ENCODE results near the gene ADGRV1.
"Not testable (repeated sequence)": the region's sequence is repeated elsewhere in the genome, so short reads cannot be mapped to it uniquely, and the experiment has no call there.

The ADGRV1 gene

DNA sequence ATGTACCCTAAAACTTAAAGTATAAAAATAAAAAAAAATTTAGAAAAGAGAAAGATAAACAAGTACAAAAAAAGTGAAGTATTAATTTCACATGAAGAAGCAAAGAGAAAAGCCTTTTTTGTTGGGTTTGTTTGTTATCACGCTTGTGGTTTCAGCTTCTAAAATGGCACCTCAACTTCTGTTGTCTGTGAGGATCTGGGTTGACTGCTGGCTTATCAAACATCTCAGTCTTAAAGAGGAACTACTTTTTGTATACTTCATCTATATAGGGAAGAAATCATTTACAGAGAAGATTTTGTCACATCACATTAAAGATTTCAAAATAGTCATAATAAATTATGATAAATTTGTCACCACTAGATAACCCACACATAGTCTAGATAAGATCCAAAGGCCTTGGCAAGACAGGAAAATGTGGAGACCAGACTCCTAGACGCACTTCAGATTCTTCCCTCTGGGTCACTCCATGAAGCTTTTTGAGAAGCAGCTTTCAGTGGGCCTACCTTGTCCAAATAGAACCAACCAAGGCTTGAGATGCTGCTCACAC is 8.8 kb upstream of the ADGRV1 start:
- DNase-seq = no peak

DNA sequence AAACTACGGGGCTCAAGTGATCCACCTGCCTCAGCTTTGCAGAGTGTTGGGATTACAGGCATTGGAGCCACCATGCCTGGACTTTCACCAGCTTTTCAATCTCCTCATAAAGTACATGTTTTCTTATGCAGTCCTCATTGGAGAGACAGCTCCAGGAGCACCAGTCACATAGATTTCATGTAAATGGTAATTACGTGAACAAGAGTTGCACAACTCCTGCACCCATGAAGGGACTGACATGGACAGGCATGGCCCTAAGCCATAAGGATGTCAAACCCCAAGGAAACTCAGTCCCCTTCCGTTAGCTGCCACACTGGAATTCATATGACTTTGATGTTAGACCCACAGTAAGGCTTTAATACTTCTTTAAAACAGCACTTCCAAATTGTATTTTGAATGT is 7.6 kb upstream of the ADGRV1 start:
- no peak for DNase-seq

DNA sequence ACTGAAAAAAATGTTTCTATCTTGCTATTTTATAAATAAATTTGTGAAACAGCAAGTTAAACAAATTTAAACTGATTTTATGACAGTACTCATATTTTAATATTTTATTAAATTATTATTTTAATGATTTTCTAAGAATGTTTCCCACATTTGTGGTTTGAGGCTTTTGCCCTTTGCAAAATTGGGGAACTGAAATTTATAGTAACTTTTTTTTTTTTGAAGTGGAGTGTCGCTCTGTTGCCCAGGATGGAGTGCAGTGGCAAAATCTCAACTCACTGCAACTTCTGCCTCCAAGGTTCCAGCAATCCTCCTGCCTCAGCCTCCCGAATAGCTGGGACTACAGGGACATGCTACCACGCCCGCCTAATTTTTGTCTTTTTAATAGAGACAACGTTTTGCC is 7.2 kb upstream of the ADGRV1 start:
- no peak for DNase-seq

DNA sequence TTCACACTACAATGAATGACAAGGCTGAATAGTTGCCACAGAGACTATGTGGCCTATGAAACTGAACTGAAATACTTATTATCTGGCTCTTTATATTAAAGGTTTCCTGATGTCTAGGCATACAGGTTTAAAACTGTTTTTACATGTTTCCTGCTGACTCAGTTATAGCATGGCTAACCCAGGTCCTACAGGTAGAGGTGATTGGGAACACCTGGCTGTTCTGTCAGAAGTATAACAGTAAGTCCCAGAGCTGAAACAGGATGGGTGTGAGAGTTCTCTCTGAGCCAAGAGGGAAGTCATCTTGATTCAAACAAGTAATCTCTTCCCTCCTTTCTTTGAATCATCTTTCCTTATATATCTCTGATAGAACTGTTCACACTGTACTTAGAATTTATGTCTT is 4.9 kb upstream of the ADGRV1 start:
- DNase-seq = no peak

DNA sequence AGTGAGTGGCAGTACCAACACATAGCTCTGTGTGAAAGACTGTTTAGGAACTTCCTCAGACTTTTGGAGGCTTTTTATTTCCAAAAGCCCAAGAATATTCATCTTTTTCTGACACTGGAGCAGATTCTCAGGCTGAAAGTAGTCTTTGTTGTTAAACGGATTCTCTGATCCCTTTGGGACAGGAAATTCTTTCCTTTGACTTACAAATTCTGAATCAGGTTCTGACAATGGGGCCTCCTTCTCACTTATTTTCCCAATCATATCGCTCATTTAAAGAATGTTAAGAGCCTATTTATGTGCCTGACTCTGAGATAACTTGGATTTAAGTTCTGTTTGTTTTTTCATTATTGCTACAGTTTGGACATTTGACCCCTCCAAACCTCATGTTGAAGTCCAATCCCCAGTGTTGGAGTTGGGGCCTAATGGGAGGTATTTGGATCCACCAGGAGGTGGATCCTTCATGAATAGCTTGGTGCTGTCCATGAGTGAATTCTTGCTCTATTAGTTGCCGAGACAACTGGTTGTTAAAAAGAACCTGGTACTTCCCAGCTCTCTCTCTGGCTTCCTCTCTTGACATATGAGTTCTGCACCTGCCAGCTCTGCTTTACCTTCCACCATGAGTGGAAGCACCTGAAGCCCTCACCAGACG is 4.1 kb upstream of the ADGRV1 start:
- DNase-seq = no peak

DNA sequence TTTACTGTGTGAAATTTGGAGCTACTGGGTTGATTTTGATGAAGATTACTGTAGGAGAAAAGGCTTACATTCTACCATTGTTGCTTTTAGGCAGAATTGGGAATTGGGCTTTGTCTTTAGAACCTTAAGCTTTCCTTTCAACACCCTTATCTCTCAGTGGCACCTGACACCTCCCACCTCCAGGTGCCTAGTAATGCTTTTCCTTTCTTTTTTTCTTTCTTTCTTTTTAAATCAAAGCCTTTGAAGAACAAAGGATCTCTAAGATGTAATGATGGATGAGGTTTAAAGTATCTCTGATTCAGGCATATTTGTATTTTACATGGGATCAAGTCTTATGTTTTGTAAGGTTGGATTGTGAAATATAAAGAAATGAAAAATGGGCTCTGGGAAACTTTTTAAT is 2.9 kb upstream of the ADGRV1 start:
- DNase-seq = no peak

DNA sequence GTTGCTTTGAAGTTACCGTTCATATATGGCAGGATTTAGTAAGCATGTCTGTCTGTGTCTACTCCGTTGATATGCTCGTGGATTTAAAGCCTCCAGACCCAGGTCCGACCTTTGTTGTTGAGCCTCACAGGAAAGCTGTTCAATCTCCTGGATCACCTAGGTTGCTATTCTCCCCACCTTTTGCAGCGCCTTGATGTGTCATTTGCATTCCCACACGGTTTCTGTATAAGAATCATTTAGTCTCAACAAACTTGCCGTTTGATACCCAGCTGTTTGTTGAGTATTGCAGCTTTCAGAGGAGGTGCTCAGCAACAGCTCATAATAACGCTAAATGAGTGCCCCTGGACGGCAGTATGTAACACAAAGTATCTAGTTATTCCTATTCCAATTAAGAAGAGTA is 1.2 kb upstream of the ADGRV1 start:
- DNase-seq = no peak

DNA sequence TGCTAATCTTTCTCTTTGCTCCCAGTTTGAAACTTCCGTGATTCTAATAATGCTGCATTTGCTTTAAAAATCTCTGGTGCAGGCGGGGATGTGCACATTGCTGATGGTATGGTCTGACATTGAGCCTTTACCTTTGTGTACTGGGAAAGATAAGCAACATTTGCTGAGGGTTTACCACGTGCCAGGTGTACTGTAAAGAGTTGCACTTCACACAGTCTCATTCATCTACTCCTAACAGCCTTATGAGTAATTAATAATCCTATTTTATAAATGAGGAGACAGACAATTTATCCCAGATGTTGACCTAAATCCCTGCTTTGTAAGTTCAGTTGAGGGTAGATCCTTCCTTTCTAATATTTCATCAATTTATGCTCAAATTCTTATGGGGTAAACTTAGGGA is 726 bp upstream of the ADGRV1 start:
- DNase-seq = no peak

DNA sequence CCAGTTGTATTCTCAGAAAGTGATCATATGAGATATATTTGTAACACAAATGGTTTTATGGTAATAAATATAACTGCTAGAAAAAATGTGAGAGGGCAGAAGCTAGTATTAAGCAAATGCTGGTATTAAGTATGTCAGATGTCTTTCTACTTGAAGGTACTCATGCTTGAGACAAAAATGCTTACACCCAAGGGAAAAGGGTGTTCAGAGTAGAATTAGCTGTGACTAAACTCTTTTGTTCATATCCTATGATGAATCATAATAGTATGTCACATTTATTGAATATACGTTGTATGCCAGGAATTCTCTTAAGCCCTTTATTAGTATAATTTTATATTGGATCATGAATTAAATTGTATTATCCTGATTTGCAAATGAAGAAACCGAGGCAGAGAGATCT is 2.2 kb downstream of the ADGRV1 start:
- DNase-seq = no peak

DNA sequence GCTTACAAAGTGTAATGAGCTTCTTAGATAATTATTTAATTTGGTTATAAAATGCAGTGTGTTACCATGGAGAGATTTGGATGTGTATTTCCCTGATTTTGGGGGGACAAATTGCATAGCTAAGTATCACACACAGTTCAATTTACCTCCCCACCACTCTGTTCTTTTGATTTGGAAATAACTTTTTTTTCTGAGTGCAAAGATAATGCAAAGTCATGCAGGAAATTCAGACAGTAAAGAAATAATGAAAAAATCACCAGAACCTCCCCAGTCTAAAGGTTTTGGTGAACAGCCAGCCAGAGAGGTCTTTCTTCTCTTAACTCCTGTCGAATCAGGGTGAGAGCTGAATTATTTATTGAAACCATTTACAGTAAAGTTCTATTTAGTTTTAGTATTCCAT is 3.2 kb downstream of the ADGRV1 start:
- no peak for DNase-seq

DNA sequence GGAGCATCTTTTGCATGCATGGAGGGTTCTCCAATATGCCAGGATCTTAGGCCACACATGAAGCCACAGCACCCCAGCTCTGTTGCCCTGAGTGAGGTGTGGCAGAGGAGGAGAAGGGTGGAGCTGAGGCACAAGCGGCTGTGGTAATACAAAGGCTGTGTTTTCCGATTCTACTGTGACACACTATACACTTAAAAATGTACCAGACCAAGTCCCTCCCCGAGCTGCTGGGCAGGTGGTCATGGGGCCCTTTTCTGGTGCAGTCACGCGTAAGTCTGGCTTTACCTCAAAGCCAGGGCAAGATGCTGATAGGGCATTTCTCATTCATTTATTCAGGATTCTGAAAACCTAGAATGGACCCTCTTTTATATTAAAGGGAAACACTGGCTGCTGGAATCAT is 3.7 kb downstream of the ADGRV1 start:
- DNase-seq = no peak

DNA sequence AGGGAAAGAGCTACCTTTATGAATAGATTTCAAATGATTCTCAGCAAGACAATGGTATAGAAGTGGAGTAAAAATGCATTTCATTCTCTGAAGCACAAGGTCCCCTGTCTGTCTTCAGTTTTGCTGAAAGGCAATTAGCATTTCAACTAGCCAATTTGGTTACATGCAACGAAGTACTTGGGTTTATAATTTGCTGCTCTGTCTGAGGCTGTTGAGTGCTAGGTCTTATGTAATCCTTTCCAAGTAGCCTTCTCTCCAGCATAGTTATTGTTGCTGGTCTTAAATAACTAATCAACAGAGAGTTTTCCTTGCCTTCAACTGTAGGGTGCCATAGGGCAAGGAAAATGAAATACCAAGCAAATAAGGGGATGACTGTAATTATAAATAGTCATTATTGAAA is 4.5 kb downstream of the ADGRV1 start:
- DNase-seq = no peak

DNA sequence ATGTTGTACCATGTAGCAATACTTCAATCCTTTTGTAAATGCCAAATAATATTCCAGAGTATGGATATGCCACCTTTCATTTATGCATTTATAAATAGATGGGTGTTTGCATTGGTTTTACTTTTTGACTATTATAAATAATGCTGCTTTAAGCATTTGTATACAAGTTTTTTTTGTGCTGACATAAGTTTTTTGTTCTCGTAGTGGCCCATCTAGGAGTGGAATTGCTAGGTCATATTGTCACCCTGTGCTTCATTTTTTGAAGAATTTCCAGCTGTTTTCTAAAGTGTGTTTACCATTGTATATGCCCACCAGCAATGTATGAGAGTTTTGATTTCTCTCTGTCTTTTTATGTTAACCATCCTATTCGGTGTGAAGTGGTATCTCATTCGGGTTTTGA is 6.9 kb downstream of the ADGRV1 start:
- DNase-seq = no peak

DNA sequence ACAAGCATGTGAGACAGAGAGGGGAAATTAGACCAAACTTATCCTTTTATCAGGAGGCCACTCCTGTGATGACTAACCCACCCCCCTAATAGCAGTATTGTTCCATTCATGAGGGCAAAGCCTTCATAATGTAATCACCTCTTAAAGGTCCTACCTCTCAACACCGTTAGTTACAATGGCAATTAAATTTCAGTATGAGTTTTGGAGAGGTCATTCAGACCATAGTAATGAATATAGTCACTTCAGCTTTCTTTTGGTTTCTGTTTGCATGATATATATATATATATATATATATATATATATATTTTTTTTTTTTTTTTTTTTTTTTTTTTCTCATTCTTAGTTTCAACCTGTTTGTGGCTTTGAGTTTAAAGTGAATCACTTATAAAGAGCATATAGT is 10.5 kb downstream of the ADGRV1 start:
- no peak for DNase-seq

DNA sequence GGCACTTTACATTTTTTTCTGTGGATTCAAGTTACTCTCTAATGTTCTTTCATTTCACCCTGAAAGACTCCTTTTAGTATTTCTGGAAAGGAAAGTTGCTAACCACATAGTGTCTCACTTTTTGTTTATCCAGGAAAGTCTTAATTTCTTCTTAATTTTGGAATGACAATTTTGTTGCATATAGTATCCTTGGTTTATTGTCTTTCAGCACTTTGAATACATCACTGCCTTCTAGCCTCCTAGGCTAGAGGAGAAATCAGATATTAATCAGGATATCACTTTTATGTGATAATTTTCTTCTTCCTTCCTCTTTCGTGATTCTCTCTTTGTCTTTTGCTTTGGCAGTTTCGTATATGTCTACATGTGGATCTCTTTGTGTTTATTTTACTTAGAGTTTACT is 11.4 kb downstream of the ADGRV1 start:
- DNase-seq = no peak

DNA sequence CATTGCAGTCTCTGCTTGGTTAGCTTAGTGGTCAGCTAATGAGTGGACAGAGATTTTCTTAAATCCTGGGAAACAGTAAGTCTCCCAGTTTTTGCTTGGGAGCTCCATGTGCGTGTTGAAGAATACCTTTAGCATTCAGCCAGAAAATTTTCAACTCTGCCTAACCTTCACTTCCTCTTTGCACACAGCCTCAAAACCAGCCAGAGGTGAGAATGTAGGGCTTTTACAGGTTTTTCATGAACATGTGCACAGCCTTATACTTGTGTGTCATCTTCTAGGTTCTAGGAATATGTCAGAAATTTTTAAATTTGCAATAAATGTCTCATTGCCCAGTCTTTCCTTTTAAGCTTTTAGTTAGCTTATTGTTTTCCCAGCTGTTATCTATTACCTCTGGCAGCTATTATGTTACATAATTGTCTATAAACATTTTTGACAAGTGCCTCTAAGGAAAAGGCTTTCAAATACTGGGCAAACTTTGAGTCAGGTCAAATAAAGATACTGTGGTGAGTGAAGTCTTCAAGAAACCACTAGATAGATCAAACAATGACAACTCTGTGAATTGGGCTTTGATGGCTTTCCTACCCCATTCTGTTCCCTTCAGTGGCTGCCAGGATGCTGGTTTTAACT is 12.7 kb downstream of the ADGRV1 start:
- DNase-seq = no peak

DNA sequence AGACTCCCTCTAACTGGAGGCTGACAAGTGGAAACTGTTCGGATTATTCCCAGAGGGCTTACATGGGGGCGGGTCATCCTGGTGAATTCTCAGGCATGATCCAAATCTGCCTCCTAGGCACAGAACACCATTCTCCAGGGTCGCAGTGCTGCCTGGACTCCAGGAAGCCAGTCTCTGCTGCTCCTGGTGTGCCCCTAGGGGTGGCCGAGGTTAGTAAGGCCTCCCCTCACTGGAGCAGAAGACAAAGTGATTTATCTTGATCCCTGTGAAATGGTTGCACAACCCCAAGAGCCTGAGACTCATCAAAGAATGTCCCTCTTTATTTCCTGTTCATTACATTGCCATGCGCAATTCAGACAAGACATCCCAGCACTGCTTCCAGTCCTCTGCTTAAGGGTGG is 17.1 kb downstream of the ADGRV1 start:
- DNase-seq = no peak

DNA sequence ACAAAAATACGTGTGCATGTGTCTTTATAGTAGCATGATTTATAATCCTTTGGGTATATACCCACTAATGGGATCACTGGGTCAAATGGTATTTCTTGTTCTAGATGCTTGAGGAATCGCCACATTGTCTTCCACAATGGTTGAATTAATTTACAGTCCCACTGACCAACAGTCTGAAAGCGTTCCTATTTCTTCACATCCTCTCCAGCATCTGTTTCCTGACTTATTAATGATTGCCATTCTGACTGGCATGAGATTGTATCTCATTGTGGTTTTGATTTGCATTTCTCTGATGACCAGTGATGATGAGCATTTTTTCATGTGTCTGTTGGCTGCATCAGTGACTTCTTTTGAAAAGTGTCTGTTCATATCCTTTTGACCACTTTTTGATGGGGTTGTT is 18.0 kb downstream of the ADGRV1 start:
- not testable (repeated sequence) for DNase-seq

DNA sequence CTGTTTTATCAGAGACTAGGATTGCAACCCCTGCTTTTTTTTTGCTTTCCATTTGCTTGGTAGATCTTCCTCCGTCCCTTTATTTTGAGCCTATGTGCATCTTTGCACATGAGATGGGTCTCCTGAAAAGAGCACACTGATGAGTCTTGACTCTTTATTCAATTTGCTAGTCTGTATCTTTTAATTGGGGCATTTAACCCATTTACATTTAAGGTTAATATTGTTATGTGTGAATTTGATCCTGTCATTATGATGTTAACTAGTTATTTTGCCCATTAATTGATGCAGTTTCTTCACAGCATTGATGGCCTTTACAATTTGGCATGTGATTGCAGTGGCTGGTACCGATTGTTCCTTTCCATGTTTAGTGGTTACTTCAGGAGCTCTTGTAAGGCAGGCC is 21.3 kb downstream of the ADGRV1 start:
- not testable (repeated sequence) for DNase-seq

DNA sequence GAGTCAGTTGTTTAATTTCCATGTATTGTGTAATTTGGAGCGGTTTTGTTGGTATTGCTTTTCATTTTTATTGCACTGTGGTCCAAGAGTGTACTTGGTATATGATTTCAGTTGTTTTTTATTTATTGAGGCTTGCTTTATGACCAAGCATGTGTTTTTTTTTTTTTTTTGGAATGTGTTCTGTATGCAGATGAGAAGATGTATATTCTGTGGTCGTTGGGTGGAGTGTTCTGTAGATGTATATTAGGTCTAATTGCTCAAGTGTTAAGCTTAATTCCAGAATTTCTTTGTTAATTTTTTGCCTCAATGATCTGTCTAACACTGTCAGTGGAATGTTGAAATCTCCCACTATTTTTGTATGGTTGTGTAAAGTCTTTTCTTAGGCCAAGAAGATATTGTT is 23.4 kb downstream of the ADGRV1 start:
- DNase-seq = no peak

DNA sequence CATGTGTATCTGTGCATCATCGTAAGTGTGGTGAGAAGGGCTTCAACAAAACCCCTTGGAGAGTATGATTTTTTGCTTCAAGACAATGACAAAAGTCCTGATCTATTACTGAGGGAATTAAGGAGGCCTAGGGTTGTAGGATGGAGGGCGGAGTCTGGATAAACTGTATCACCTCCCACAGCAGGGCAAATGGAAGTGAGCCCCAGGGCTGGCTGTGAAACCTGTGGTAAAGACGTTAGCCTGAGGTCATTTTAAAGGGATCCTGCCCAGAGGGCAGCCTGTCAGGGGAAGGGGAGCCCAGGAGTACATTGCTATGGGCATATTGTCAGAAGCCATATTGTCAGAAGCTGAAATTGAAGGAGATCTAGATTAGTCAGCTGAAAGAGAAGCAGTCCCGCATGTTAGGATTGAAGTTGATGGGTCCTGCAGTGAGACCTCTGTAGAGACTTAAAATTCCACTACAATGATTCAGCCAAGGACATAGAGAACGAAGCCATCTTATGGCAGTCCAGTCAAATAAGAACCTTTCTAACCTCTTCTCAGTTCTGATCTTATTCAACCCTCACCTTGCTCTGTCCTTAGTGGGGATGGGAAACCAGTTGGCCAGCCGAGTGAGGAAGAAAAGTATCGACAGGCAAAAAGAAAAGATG is 26.9 kb downstream of the ADGRV1 start:
- no peak for DNase-seq

DNA sequence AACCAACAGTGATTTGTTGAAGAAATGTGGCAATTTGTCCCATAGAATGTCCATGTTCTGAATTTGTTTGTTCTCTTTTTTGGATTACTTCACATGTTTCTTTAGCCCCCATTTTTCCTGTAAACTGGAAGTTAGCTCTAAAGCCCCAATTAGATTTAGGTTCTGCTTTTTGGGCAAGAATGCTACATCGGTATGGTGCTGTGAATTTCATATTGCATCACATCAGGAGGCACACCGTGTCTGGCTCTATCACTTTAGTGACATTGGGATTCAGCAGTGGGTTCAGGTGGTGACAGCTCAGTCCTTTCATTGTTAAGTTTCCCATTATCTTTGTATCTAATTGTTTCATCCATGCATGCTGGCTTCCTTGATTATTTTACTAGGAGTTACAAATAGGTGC is 27.9 kb downstream of the ADGRV1 start:
- no peak for DNase-seq

DNA sequence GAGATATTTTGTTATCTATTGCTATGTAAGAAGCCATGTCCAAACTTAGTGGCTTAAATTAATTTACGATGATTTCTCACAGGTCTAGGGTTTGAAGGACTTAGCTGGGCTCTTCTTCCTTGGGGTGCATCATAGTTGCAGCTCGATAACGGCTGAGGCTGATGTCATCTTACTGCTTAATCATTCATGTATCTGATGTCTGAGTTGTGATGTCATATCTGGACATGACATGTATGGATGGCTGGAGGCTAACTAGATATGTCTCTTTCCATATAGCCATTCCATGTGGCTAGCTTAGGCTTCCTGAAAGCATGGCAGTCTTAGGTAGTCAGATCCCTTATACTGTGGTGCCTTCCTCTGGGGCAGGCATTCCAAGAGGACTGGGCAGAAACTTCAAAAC is 31.6 kb downstream of the ADGRV1 start:
- no peak for DNase-seq

DNA sequence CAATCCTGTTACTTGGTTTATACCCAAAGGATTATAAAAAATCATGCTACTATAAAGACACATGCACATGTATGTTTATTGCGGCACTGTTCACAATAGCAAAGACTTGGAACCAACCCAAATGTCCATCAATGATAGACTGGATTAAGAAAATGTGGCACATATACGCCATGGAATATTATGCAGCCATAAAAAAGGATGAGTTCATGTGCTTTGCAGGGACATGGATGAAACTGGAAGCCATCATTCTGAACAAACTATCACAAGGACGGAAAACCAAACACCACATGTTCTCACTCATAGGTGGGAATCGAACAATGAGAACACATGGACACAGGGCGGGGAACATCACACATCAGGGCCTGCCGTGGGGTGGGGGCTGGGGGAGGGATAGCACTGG is 34.5 kb downstream of the ADGRV1 start:
- DNase-seq = not testable (repeated sequence)

DNA sequence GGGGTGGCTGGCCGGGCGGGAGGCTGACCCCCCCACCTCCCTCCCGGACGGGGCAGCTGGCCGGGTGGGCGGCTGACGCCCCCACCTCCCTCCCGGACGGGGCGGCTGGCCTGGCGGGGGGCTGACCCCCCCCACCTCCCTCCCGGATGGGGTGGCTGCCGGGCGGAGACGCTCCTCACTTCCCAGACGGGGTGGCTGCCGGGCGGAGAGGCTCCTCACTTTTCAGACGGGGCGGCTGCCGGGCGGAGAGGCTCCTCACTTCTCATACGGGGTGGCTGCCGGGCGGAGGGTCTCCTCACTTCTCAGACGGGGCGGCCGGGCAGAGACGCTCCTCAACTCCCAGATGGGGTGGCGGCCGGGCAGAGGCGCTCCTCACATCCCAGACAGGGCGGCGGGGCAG is 37.2 kb downstream of the ADGRV1 start:
- not testable (repeated sequence) for DNase-seq

Data from activated effector memory CD4-positive, alpha-beta T cell treated with anti-CD3 and anti-CD28 coated beads, Interleukin-2, amount 50 U/mL, for 16 hours (primary cell).